SIG-M5 (cell line): ENCODE data around the gene RMRP.
"Not testable (repeated sequence)": the region's sequence is repeated elsewhere in the genome, so short reads cannot be mapped to it uniquely, and the experiment has no call there.

Experiments used
- DNase-seq: peaks from one replicate; lab custom pipeline; 2025; lab: John Stamatoyannopoulos, UW

The RMRP gene

DNA sequence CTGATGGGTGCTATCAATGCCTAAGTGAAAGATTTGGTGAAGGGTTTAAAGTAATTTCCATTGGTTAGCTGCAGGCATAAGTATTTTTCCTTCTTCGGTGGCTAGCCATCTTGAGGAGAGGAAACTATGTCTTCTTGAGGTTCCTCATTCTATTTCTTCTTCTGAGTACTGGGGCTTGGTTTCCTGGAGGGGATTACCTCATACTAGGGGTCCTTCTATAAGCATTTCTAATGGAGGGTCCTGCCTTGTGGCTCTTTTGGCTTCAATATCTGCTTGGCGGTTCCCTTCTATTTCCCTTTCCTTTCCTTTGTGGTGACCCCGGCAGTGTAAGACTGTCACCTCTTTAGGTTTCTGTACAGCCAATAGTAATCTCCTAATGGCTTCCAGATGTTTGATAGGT, 16.3 kb downstream of the RMRP start:
- DNase-seq: not testable (repeated sequence)

DNA sequence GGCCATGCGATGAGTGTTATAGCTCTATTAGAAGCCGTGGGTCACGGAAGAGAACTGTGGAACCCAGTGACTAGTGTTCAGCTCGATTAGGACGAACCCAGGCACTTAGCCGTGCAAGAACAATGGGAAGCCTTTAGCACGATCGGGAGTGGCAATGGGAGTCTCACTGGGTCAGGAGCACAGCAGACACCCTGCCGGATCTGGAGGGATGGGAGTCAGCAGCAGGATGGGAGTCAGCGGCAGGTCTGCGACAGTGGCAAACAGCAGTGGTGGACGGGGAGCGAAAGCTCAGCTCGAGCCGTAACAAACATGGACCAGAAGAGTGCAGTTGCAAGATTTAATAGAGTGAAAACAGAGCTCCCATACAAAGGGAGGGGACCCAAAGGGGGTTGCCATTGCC, 17.4 kb downstream of the RMRP start:
- not testable (repeated sequence) for DNase-seq

DNA sequence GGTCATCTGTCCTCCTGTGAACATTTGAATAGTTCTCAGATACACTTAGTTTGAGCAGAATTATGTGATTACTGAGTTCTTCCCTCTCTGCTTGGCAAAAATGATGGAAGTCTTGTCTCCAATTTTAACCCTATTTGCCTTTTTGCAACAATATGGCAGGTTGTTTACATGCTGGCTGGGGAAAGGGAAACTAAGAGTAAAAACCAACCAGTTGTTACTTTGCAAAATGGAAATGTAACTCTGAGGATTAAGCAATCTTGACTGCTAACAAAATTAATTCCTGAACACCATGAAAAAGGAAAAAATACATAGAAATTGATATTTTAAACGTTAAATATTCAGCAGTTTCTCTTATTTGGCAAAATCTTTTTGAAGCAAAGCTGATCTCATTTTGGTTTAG, 18.2 kb downstream of the RMRP start:
- DNase-seq: no peak

- not testable (repeated sequence) for DNase-seq
Observed at GRCh38 chr9:35639225-35639624, 18.6 kb downstream of the RMRP start.

GRCh38 chr9:35638751-35639150, 19.1 kb downstream of the RMRP start:
- not testable (repeated sequence) for DNase-seq

GRCh38 chr9:35637427-35637955, 20.3 kb downstream of the RMRP start:
- DNase-seq: not testable (repeated sequence)

- not testable (repeated sequence) for DNase-seq
Observed at GRCh38 chr9:35636877-35637246, 21.0 kb downstream of the RMRP start.

GRCh38 chr9:35636135-35636876, 21.5 kb downstream of the RMRP start:
- no peak for DNase-seq

GRCh38 chr9:35635730-35636129, 22.1 kb downstream of the RMRP start:
- DNase-seq: no peak

DNA sequence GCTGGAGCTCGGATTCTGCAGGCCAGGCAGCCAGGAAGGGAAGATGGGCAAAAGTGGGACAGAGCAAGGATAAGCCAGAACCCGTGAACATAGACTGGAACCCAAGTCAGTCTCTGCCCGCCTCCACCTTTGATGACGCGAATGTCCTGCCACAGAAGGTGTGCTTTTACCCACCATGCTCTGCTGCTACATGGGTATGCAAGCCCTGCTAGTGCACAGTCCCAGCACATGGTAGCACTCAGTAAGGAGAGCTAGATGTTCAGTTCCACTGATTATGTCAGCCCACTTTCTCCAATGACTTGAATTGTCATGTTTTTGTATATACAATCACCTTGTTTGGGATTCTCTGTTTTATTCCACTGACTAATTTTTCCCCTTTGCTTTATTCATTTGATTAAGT, 28.2 kb downstream of the RMRP start:
- DNase-seq: no peak

DNA sequence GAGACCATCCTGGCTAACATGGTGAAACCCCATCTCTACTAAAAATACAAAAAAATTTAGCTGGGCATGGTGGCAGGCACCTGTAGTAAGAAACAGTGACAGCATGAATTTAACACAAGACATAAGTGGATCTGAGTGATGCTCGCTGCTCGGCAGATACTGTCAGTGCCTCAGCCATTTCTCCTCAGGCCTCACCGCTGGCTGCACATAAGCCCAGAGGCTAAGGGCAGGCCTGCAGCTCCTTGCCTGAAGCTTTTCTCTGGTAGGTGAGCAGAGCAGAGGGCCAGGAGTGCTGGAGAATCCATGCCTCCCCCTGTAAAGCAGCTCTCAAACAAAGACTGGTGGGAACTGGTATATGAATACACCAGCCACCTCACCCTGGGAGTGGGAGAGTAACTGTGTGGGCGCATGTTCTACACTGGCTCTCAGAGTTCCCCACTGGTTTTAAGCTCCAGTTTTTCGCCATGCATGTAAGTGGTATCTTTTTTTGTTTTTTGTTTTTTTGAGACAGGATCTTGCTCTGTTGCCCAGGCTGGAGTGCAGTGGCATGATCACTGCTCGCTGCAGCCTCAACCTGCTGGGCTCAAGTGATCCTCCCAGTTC, 29.3 kb downstream of the RMRP start:
- DNase-seq: no peak

DNA sequence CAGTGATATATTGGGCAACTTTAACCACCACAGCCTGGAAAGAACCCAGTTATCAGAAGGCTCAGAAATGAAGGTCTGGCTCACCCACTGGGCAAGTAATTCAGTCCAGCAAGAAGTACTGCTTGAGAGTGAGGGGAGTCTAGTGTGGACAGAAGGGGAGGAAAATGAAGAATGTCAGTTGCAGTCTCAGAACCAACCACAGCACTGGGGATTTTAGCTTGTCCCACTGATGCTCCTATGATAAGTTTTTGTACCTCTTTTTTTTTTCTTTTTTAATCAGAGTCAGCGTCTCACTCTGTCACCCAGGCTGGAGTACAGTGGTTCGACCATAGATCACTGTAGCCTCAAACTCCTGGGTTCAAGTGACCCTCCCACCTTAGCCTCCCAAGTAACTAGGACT, 30.2 kb downstream of the RMRP start:
- no peak for DNase-seq

GRCh38 chr9:35619800-35620158, 38.0 kb downstream of the RMRP start:
- no peak for DNase-seq

DNA sequence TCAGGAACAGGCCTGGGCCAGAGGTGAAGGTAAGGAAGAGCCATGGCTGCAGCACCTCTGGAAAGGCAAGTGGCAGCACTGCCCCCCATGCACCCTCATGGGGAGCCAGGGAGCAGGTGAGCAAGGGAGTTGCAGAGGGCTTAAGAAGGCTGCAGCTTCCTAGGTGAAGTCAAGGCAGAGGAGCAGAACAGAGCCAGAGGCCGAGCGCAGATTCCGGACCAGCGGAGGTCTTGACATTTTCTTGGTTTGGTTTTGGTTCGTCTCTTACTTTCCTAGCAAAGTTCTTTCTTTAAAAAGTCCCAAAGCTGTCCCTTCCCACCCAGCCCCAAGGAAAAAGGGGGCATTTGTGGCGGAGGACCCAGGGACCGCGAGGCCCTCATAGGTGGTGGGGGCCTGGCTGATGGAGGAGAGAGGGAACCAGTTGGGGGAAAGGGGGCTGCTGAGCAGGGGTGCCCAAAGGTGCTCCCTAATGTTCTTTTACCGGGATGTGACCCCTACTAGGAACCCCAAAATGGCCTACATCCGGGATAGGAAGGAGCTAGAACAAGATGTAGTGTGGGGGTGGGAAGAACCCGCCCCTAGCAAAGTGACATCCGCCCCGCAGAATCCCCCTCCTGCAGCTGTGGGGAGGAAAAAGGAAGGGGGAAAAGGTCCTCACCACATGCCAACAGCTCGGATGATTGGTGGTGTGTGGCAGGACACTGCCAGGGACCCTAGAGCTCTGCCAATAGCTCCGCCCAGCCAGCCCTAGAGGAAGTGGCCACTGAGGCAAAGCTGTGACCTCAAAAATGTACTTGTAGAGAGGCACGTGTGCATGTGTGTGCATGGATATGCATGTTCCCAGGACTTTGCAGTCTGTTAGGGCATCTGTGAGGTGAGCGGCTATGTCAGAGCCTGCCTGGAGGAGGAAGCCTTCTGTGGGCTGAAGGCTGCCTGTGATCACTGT, 38.7 kb downstream of the RMRP start:
- no peak for DNase-seq

GRCh38 chr9:35618325-35618727, 39.5 kb downstream of the RMRP start, which contains the start of gene CD72:
TSS of gene CD72 (minus strand) at chr9:35618413. CDS start at chr9:35618303, 110 bp downstream.
- DNase-seq: no peak

GRCh38 chr9:35617548-35617947, 40.3 kb downstream of the RMRP start:
- DNase-seq: no peak

- DNase-seq: no peak
Observed at GRCh38 chr9:35616681-35617459, 40.9 kb downstream of the RMRP start.

- DNase-seq: no peak
Observed at GRCh38 chr9:35615981-35616680, 41.7 kb downstream of the RMRP start.

DNA sequence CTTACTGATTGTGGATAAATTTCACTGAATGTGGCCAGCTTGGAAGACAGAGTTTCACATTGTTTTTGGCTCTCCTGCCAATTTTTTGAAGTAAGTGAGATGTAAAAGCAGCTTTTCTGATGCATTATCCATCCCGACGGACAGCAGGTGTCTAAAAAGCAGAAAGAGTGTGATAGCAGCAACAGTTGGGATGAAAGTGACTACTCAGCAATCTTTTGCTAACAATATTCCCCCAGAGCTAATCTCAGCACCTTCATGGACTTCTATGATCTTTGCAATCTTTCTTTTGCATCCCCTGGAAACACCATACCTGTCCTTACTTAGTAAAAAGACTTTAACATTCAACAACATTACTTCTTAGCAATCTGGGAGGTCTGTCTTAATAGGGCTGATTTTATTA, 45.0 kb downstream of the RMRP start:
- no peak for DNase-seq

GRCh38 chr9:35612066-35612465, 45.8 kb downstream of the RMRP start:
- DNase-seq: not testable (repeated sequence)

DNA sequence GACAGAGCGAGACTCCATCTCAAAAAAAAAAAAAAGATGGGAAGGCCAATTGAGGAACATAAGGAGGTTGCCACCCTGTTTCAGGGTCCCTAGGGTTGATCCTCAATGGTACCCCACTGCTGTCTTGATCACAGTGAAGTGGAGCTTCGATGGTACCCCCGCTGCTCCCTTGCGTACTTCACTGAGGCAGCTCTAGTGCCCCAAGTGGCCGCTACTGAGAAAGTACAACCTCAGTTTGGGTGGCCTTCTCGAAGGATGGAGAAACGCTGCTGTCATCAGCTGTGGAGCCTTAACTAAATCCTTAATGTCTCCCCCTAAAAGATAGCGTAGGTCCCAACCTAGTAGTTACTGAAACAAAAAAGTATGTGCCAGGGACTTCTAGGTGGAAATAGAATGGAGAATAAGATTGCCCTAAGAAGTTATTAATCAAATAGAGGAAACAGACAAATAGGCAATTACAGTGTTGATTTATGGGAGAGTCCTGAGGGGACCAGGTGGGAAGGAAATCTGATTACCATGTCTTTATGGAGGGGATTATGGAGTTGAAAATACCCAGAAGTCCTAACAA, 46.5 kb downstream of the RMRP start:
- no peak for DNase-seq
